ENCODE results near the gene RGS3. TPM values are rescaled to one million over a fixed set of nuclear protein-coding genes. Genes with fewer than 3 reads are reported as not detected.

The RGS3 gene
- total and polyA plus RNA-seq, 12 donors: 65.4 to 201 (median 132) TPM

DNA sequence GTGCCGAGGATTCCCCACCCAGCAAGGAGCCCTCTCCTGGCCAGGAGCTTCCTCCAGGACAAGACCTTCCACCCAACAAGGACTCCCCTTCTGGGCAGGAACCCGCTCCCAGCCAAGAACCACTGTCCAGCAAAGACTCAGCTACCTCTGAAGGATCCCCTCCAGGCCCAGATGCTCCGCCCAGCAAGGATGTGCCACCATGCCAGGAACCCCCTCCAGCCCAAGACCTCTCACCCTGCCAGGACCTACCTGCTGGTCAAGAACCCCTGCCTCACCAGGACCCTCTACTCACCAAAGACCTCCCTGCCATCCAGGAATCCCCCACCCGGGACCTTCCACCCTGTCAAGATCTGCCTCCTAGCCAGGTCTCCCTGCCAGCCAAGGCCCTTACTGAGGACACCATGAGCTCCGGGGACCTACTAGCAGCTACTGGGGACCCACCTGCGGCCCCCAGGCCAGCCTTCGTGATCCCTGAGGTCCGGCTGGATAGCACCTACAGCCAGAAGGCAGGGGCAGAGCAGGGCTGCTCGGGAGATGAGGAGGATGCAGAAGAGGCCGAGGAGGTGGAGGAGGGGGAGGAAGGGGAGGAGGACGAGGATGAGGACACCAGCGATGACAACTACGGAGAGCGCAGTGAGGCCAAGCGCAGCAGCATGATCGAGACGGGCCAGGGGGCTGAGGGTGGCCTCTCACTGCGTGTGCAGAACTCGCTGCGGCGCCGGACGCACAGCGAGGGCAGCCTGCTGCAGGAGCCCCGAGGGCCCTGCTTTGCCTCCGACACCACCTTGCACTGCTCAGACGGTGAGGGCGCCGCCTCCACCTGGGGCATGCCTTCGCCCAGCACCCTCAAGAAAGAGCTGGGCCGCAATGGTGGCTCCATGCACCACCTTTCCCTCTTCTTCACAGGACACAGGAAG, 120.2 kb downstream of the RGS3 start:
- WGBS, 2 donors: 91% methylated on average over 31 of the region's 31 CpGs
- TF ChIP-seq, protein P1, sequence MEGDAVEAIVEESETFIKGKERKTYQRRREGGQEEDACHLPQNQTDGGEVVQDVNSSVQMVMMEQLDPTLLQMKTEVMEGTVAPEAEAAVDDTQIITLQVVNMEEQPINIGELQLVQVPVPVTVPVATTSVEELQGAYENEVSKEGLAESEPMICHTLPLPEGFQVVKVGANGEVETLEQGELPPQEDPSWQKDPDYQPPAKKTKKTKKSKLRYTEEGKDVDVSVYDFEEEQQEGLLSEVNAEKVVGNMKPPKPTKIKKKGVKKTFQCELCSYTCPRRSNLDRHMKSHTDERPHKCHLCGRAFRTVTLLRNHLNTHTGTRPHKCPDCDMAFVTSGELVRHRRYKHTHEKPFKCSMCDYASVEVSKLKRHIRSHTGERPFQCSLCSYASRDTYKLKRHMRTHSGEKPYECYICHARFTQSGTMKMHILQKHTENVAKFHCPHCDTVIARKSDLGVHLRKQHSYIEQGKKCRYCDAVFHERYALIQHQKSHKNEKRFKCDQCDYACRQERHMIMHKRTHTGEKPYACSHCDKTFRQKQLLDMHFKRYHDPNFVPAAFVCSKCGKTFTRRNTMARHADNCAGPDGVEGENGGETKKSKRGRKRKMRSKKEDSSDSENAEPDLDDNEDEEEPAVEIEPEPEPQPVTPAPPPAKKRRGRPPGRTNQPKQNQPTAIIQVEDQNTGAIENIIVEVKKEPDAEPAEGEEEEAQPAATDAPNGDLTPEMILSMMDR (IDR thresholded peaks at IDR 0.05): no peak
- Histone ChIP-seq H3K4me1 (peaks cover 51 to 100% (median 80%) of the 10 kb centered on the region in 9 donors), H3K27ac (peak overlapping the region in 6 of 10 donors; percentile 7 to 90 (median 52)), H3K4me3 (no peak overlapping the region), H3K9me3 (no peaks in the 10 kb centered on the region), H3K27me3 (no peaks in the 10 kb centered on the region), H3K36me3 (peaks cover 0 to 52% (median 20%) of the 10 kb centered on the region in 9 donors)
- DNase-seq (no peak), ATAC-seq (no peak)
- intact Hi-C loops (cut with DNase I): loop anchor here in 6 of 10 donors (2.0 to 10.0 kb wide), 6 partner anchors 59 to 309 kb away; partner anchors contain the start of genes CDC26 (in 4 of the 6) and PRPF4 (in 4 of the 6)

DNA sequence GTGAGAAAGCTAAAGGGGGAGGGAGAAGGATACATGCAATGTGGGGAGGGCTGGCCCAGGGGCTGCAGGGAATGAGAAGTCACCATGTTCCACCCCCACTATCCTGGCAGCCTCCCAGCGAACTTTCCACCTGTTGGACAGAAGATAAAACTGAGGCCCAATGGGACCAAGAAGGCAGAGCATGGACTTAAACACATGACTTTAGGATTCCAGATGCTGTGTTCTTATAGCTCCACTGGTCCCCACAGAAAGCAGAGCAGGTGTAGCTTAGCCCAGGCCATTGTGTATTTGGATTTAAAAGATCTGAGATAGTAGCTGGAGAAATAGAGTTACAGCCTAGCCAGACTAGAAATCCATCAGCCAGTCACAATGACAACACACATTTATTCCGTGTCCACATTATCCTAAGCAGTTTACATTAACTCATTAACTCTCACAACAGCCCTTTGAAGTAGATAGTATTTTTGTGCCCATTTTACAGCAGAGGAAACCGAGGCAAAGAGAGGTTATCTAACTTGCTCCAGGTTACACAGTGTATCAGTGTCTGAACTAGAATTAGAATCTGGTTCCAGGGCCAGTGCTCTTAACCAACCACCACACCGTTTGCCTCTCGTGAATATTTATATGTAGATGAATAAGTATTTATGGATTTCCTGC, 121.0 kb downstream of the RGS3 start:
- TF ChIP-seq, protein P1 (IDR thresholded peaks at IDR 0.05): no peak
- Histone ChIP-seq H3K27me3 (no peaks in the 10 kb centered on the region), H3K9me3 (no peaks in the 10 kb centered on the region), H3K36me3 (peaks cover 0 to 52% (median 20%) of the 10 kb centered on the region in 9 donors), H3K4me1 (peaks cover 44 to 100% (median 80%) of the 10 kb centered on the region in 9 donors), H3K4me3 (no peak overlapping the region), H3K27ac (peak overlapping the region in 4 of 10 donors; percentile 23 to 98 (median 58))
- intact Hi-C loops (cut with DNase I): loop anchor here in 7 of 10 donors (5.0 to 10.0 kb wide), 6 partner anchors 60 to 310 kb away; partner anchors contain the start of genes CDC26 (in 4 of the 7) and PRPF4 (in 4 of the 7)
- DNase-seq (no peak), ATAC-seq (no peak)
- 81 to 91% methylated on average over 5 of the region's 5 CpGs for WGBS, 2 donors

DNA sequence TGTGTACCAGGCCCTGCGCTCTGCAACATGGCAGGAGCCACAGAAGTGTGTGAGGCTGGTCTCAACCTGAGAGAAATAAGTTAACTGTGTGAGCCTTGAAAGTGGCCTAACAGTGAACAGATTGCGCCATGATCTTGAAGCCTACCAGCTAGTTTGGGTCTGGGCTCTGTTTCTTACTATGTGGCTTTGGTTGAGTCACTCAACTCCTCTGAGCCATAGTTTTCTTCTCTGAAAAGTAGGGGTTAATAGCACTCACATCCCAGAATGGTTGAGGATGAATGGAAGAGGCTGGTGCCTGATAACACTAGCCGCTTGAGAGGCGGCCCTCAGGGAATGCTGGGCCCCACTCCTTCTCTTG, 121.5 kb downstream of the RGS3 start:
- Histone ChIP-seq H3K27ac (peak overlapping the region in 6 of 10 donors; percentile 23 to 98 (median 81)), H3K36me3 (peaks cover 0 to 52% (median 20%) of the 10 kb centered on the region in 9 donors), H3K27me3 (no peaks in the 10 kb centered on the region), H3K9me3 (no peaks in the 10 kb centered on the region), H3K4me3 (no peak overlapping the region), H3K4me1 (peaks cover 39 to 100% (median 79%) of the 10 kb centered on the region in 9 donors)
- intact Hi-C loops (cut with DNase I): loop anchor here in 6 of 10 donors (5.0 to 10.0 kb wide), 5 partner anchors 60 to 310 kb away; partner anchors contain the start of genes CDC26 (in 4 of the 6) and PRPF4 (in 4 of the 6)
- ATAC-seq (no peak), DNase-seq (no peak)
- 67 to 83% methylated on average over 4 of the region's 4 CpGs for WGBS, 2 donors
- TF ChIP-seq, protein P1 (IDR thresholded peaks at IDR 0.05): no peak

DNA sequence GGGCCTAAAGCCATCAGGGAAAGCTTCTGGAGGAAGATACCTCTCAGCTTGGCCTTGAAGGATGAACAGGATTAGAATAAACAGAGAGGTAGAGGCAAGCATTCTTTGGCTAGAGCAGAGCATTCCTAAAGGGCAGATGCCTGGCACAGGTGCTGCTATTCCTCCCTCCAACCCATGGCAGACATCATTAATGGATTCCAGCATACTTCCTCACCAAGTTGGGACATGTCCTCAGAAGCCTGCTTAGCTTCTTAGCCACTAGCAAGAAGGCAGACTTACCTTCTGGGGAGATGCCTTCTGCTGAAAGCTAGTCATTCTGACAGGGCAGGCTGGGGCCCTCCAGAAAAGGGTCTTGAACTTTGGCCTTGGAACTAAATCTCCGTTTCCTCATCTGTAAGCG, 122.0 kb downstream of the RGS3 start:
- intact Hi-C loops (cut with DNase I): loop anchor here in 6 of 10 donors (5.0 to 10.0 kb wide), 5 partner anchors 61 to 311 kb away; partner anchors contain the start of genes CDC26 (in 4 of the 6) and PRPF4 (in 4 of the 6)
- Histone ChIP-seq H3K4me3 (no peak overlapping the region), H3K27me3 (no peaks in the 10 kb centered on the region), H3K36me3 (peaks cover 0 to 52% (median 20%) of the 10 kb centered on the region in 9 donors), H3K27ac (peak overlapping the region in 9 of 10 donors; percentile 73 to 98 (median 81)), H3K4me1 (peaks cover 34 to 98% (median 76%) of the 10 kb centered on the region in 9 donors), H3K9me3 (no peaks in the 10 kb centered on the region)
- WGBS, 2 donors: 91 to 95% methylated on average over 2 of the region's 2 CpGs
- TF ChIP-seq, protein P1 (IDR thresholded peaks at IDR 0.05): no peak
- DNase-seq (no peak), ATAC-seq (no peak)
